ENCODE measurements around the gene NEDD9.
A peak's percentile ranks its signal among the peaks of the same experiment; 100 is the strongest.

The NEDD9 gene

GRCh38 chr6:11263291-11263775 lies 30.9 kb upstream of the NEDD9 start:
- Histone ChIP-seq H3K9me3 (ENCODE audit: severe bottlenecking) (no peaks in the 10 kb centered on the region), H3K36me3 (ENCODE audit: low read depth) (no peaks in the 10 kb centered on the region), H3K4me3 (ENCODE audit: severe bottlenecking) (no peak overlapping the region), H3K27ac (ENCODE audit: poor library complexity, severe bottlenecking) (no peak overlapping the region), H3K27me3 (ENCODE audit: insufficient read depth, poor library complexity, severe bottlenecking) (no peaks in the 10 kb centered on the region), H3K4me1 (ENCODE audit: insufficient read depth, poor library complexity, severe bottlenecking) (no peaks in the 10 kb centered on the region)
- ATAC-seq (ENCODE audit: low read depth) = peak; percentile 44; the same call in 2 of the 3 replicates
- TF ChIP-seq, protein P1, sequence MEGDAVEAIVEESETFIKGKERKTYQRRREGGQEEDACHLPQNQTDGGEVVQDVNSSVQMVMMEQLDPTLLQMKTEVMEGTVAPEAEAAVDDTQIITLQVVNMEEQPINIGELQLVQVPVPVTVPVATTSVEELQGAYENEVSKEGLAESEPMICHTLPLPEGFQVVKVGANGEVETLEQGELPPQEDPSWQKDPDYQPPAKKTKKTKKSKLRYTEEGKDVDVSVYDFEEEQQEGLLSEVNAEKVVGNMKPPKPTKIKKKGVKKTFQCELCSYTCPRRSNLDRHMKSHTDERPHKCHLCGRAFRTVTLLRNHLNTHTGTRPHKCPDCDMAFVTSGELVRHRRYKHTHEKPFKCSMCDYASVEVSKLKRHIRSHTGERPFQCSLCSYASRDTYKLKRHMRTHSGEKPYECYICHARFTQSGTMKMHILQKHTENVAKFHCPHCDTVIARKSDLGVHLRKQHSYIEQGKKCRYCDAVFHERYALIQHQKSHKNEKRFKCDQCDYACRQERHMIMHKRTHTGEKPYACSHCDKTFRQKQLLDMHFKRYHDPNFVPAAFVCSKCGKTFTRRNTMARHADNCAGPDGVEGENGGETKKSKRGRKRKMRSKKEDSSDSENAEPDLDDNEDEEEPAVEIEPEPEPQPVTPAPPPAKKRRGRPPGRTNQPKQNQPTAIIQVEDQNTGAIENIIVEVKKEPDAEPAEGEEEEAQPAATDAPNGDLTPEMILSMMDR (IDR thresholded peaks at IDR 0.05; ENCODE audit: poor library complexity, severe bottlenecking) = no peak
- no peak for DNase-seq (ENCODE audit: low spot score)

GRCh38 chr6:11262242-11262641 lies 29.8 kb upstream of the NEDD9 start:
- TF ChIP-seq, protein P1 (IDR thresholded peaks at IDR 0.05; ENCODE audit: poor library complexity, severe bottlenecking) = no peak
- ATAC-seq (ENCODE audit: low read depth) (no peak), DNase-seq (ENCODE audit: low spot score) (no peak)
- no peaks in the 10 kb centered on the region for H3K27me3 ChIP-seq (ENCODE audit: insufficient read depth, poor library complexity, severe bottlenecking)
- no peaks in the 10 kb centered on the region for H3K36me3 ChIP-seq (ENCODE audit: low read depth)
- no peaks in the 10 kb centered on the region for H3K9me3 ChIP-seq (ENCODE audit: severe bottlenecking)
- H3K4me3 ChIP-seq (ENCODE audit: severe bottlenecking) = no peak overlapping the region
- no peaks in the 10 kb centered on the region for H3K4me1 ChIP-seq (ENCODE audit: insufficient read depth, poor library complexity, severe bottlenecking)
- no peak overlapping the region for H3K27ac ChIP-seq (ENCODE audit: poor library complexity, severe bottlenecking)

DNA sequence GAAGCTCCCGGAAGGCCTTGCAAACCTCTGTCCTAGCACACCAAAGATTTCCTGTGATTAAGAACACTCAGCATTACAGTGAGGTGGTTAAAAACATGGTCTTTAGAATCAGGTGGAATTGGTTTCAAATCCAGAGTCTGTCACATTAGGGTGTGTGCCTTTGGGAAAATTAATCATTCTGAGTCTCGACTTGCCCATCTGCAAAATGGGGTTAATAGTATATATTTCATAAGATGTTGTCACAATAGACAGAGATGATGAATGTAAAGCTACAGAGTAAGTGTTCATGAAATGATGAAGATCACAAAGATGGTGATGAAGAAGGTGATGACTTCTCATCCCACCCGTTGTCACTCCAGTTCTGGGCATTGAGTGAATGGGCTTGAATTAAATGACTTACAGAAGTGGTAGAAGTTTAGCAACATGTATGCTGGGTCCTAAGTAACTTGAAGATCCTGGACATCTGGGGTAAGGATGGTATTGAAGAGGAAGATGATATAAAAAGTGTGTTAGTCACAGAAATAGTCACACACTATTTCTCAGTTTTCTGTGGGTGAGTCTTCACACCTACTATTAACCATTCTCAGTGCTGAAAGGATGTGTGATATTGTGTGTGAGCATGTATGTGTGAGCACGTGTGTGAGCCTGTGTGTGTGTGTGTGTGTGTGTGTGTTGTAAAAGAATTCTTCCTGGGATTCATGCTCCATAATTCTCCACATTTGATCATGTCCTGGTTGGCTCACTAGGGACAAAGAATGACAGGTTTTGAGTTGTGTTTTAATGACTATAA lies 28.0 kb upstream of the NEDD9 start:
- ATAC-seq (ENCODE audit: low read depth) = no peak
- no peaks in the 10 kb centered on the region for H3K27me3 ChIP-seq (ENCODE audit: insufficient read depth, poor library complexity, severe bottlenecking)

GRCh38 chr6:11258260-11259237 lies 26.1 kb upstream of the NEDD9 start:
- ATAC-seq (ENCODE audit: low read depth) (no peak), DNase-seq (ENCODE audit: low spot score) (no peak)
- H3K4me1 ChIP-seq (ENCODE audit: insufficient read depth, poor library complexity, severe bottlenecking) = peaks cover 3% of the 10 kb centered on the region
- no peak overlapping the region for H3K4me3 ChIP-seq (ENCODE audit: severe bottlenecking)
- no peak overlapping the region for H3K27ac ChIP-seq (ENCODE audit: poor library complexity, severe bottlenecking)
- no peaks in the 10 kb centered on the region for H3K36me3 ChIP-seq (ENCODE audit: low read depth)
- TF ChIP-seq, protein P1 (IDR thresholded peaks at IDR 0.05; ENCODE audit: poor library complexity, severe bottlenecking) = no peak
- H3K9me3 ChIP-seq (ENCODE audit: severe bottlenecking) = no peaks in the 10 kb centered on the region
- no peaks in the 10 kb centered on the region for H3K27me3 ChIP-seq (ENCODE audit: insufficient read depth, poor library complexity, severe bottlenecking)

More for the DNA sequence above, 28.0 kb upstream of the NEDD9 start:
- Histone ChIP-seq H3K4me1 (ENCODE audit: insufficient read depth, poor library complexity, severe bottlenecking) (no peaks in the 10 kb centered on the region), H3K36me3 (ENCODE audit: low read depth) (no peaks in the 10 kb centered on the region), H3K27ac (ENCODE audit: poor library complexity, severe bottlenecking) (no peak overlapping the region), H3K9me3 (ENCODE audit: severe bottlenecking) (no peaks in the 10 kb centered on the region), H3K4me3 (ENCODE audit: severe bottlenecking) (no peak overlapping the region)
- TF ChIP-seq, protein P1 (IDR thresholded peaks at IDR 0.05; ENCODE audit: poor library complexity, severe bottlenecking) = no peak
- DNase-seq (ENCODE audit: low spot score) = no peak
